ENCODE measurements around the gene DMKN.
A peak's percentile ranks its signal among the peaks of the same experiment; 100 is the strongest.
"Not testable (repeated sequence)": the region's sequence is repeated elsewhere in the genome, so short reads cannot be mapped to it uniquely, and the experiment has no call there.

DMKN gene

GRCh38 chr19:35495107-35496064 lies 18.1 kb downstream of the DMKN start:
- DNase-seq, result peak; percentile 61 to 72

- DNase-seq, result no peak
These were observed 19.5 kb downstream of the DMKN start for GRCh38 chr19:35493971-35494370.

- DNase-seq, result no peak
These were observed 21.6 kb downstream of the DMKN start for GRCh38 chr19:35491836-35492360.

GRCh38 chr19:35490364-35490763 lies 23.1 kb downstream of the DMKN start, which contains the start of gene KRTDAP:
TSS of gene KRTDAP (minus strand) at chr19:35490464. CDS start at chr19:35490442, 22 bp downstream.
- DNase-seq, result no peak

- DNase-seq, result no peak
These were observed 24.8 kb downstream of the DMKN start for GRCh38 chr19:35488677-35489076.

- DNase-seq, result no peak
These were observed 25.7 kb downstream of the DMKN start for GRCh38 chr19:35487656-35488182.

GRCh38 chr19:35486268-35486708 lies 27.2 kb downstream of the DMKN start:
- no peak for DNase-seq

GRCh38 chr19:35484252-35485036 lies 29.0 kb downstream of the DMKN start:
- peak in 1 of 2 donors; percentile 43 for DNase-seq

- DNase-seq, result no peak
These were observed 30.4 kb downstream of the DMKN start for GRCh38 chr19:35483089-35483488.

- no peak for DNase-seq
These were observed 34.4 kb downstream of the DMKN start for GRCh38 chr19:35478794-35479677.

GRCh38 chr19:35476149-35476548 lies 37.3 kb downstream of the DMKN start:
- no peak for DNase-seq

GRCh38 chr19:35474594-35474993 lies 38.9 kb downstream of the DMKN start:
- not testable (repeated sequence) for DNase-seq

- no peak for DNase-seq
These were observed 39.3 kb downstream of the DMKN start for GRCh38 chr19:35474104-35474503.

GRCh38 chr19:35471946-35472345 lies 41.5 kb downstream of the DMKN start:
- no peak for DNase-seq

GRCh38 chr19:35471075-35471474 lies 42.4 kb downstream of the DMKN start:
- DNase-seq, result not testable (repeated sequence)

GRCh38 chr19:35470128-35470527 lies 43.3 kb downstream of the DMKN start:
- DNase-seq, result no peak

- peak; percentile 78 to 79 for DNase-seq
These were observed 44.8 kb downstream of the DMKN start for GRCh38 chr19:35468637-35469036.

- no peak for DNase-seq
These were observed 47.2 kb downstream of the DMKN start for GRCh38 chr19:35466259-35466658.

GRCh38 chr19:35462956-35463355 lies 50.5 kb downstream of the DMKN start:
- not testable (repeated sequence) for DNase-seq

- DNase-seq, result peak; percentile 70 to 83
These were observed 50.9 kb downstream of the DMKN start for GRCh38 chr19:35462476-35462953.

GRCh38 chr19:35461788-35462187 lies 51.7 kb downstream of the DMKN start:
- not testable (repeated sequence) for DNase-seq

GRCh38 chr19:35461060-35461459 lies 52.4 kb downstream of the DMKN start:
- DNase-seq, result no peak

Data from CD4-positive, alpha-beta T cell treated with Interferon alpha-2 for 1 hour (primary cell).